Esophagus muscularis mucosa (tissue), 4 donors: Measurements from ENCODE around the gene KCNK4. TPM values are rescaled to one million over a fixed set of nuclear protein-coding genes. Genes with fewer than 3 reads are reported as not detected.
A peak's percentile ranks its signal among the peaks of the same experiment; 100 is the strongest.

Experiments used
- DNase-seq: peaks from one replicate; pipeline ENCODE4 v3.0.0-alpha.2; 2017; ENCODE audit errors: extremely low spot score
- H3K27ac ChIP-seq, 4 donors: fragments of 200-600 bp; sonication (generic); replicated peaks in 1 of 4; 1 replicate in 3 of 4; 2 replicates in 1 of 4; pipeline ENCODE4 v1.5.1; 2016 to 2019; ENCODE audit warnings: mild to moderate bottlenecking in 1 of 4
- H3K27me3 ChIP-seq, 4 donors: fragments of 200-600 bp; sonication (generic); one replicate each; pipeline versions ENCODE4 v1.5.1 to v1.6.0; 2016 to 2019
- H3K36me3 ChIP-seq, 4 donors: fragments of 200-600 bp; sonication (generic); one replicate each; pipeline ENCODE4 v1.5.1; 2016 to 2019
- H3K4me1 ChIP-seq, 4 donors: fragments of 200-600 bp; sonication (generic); one replicate each; pipeline ENCODE4 v1.5.1; 2016 to 2019
- H3K4me3 ChIP-seq, 4 donors: fragments of 200-600 bp; sonication (generic); 1 replicate in 2 of 4; 2 replicates in 2 of 4; pipeline ENCODE4 v1.5.1; 2016 to 2019; ENCODE audit warnings: mild to moderate bottlenecking in 4 of 4, moderate library complexity in 1 of 4
- H3K9me3 ChIP-seq, 4 donors: fragments of 200-600 bp; sonication (generic); 1 replicate in 3 of 4; 2 replicates in 1 of 4; pipeline ENCODE4 v1.5.1; 2016 to 2019
- EP300 ChIP-seq: sonication (generic); formaldehyde crosslinking; IDR thresholded peaks from one replicate; pipeline ENCODE4 v1.6.1; 2017; ENCODE audit warnings: antibody characterized with exemption
- POLR2A ChIP-seq: fragments of 450-650 bp; IDR thresholded peaks from one replicate; pipeline ENCODE4 v1.6.1; 2017; ENCODE audit warnings: antibody characterized with exemption, moderate library complexity, mild to moderate bottlenecking, low read depth
- POLR2AphosphoS5 ChIP-seq, 2 donors: sonication (generic); formaldehyde crosslinking; IDR thresholded peaks; one replicate each; pipeline ENCODE4 v1.6.1; 2017; ENCODE audit warnings: antibody characterized with exemption in 2 of 2
- WGBS: methylation state at CpG from one replicate; pipeline ENCODE4 v1.1.5; 2018; 5-methylcytosine and 5-hydroxymethylcytosine counted together
- intact Hi-C: fragments of 100-400 bp; cut with DNase I; formaldehyde crosslinking; loops from one replicate; pipeline ENCODE4 v1.15.1; 2023
- total RNA-seq, 4 donors: library from RNA; depleted of rRNA; stranded (reverse); fragments of >200 nt; gene quantifications; one replicate each; pipeline versions ENCODE4 v1.1.0 to v1.2.1, GENCODE V29; 2016
- TF ChIP-seq, protein P1 (sequence below), 3 experiments: fragments of 200-600 bp in 2 of 3; fragments of 450-650 bp in 1 of 3; sonication (generic) in 2 of 3; IDR thresholded peaks; one replicate each; pipeline ENCODE4 v1.5.1; 2017 to 2019; ENCODE audit warnings: antibody characterized with exemption in 3 of 3, mild to moderate bottlenecking in 2 of 3, moderate library complexity in 1 of 3

KCNK4 gene
- total RNA-seq, 4 donors from 2014 or later, result not detected

DNA sequence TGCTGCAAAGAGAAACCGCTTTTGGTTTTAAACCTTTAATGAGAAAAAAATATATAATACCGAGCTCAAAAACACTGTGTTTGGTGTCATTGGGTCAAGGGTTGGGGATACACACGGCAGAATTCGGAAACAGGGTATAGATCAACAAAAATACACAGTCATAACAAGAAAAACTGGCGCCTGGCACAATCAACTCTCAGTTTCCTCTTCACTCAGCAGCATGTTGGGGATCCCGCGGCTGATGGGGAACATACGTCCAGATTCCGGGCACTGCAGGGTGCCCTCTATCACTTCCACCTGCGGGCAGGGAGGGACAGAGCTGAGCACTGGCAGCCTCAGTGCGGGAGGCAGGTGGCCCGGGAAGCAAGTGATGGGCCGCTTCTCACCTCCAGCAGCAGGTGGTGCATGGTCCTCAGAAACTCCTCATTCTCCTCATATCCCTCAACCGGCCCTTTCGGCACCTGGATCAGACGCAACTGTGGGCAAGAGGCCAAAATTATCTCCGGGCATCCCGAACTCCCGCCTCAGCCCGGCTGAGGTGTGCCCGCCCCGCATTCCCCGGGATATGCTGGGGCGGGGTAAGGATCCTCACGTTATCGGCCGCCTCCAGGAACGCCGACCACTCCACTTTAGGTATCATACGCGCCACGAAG is 25.7 kb downstream of the KCNK4 start:
- intact Hi-C loops, result no loop called here
- H3K36me3 ChIP-seq, result peaks cover 18 to 49% (median 47%) of the 10 kb centered on the region in 4 donors
- no peaks in the 10 kb centered on the region for H3K27me3 ChIP-seq
- DNase-seq, result no peak
- peak overlapping the region; percentile 94 to 99 (median 96) for H3K27ac ChIP-seq
- TF ChIP-seq POLR2AphosphoS5 (IDR thresholded peaks at IDR 0.05) (no peak), POLR2A (no peak), EP300 (no peak)
- TF ChIP-seq, protein P1, sequence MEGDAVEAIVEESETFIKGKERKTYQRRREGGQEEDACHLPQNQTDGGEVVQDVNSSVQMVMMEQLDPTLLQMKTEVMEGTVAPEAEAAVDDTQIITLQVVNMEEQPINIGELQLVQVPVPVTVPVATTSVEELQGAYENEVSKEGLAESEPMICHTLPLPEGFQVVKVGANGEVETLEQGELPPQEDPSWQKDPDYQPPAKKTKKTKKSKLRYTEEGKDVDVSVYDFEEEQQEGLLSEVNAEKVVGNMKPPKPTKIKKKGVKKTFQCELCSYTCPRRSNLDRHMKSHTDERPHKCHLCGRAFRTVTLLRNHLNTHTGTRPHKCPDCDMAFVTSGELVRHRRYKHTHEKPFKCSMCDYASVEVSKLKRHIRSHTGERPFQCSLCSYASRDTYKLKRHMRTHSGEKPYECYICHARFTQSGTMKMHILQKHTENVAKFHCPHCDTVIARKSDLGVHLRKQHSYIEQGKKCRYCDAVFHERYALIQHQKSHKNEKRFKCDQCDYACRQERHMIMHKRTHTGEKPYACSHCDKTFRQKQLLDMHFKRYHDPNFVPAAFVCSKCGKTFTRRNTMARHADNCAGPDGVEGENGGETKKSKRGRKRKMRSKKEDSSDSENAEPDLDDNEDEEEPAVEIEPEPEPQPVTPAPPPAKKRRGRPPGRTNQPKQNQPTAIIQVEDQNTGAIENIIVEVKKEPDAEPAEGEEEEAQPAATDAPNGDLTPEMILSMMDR (IDR thresholded peaks at IDR 0.05), result no peak
- H3K4me3 ChIP-seq, result peak overlapping the region; percentile 79 to 95 (median 82)
- H3K9me3 ChIP-seq, result no peaks in the 10 kb centered on the region
- 21% methylated on average over 12 of the region's 32 CpGs for WGBS
- peaks cover 27 to 59% (median 42%) of the 10 kb centered on the region in 4 donors for H3K4me1 ChIP-seq

DNA sequence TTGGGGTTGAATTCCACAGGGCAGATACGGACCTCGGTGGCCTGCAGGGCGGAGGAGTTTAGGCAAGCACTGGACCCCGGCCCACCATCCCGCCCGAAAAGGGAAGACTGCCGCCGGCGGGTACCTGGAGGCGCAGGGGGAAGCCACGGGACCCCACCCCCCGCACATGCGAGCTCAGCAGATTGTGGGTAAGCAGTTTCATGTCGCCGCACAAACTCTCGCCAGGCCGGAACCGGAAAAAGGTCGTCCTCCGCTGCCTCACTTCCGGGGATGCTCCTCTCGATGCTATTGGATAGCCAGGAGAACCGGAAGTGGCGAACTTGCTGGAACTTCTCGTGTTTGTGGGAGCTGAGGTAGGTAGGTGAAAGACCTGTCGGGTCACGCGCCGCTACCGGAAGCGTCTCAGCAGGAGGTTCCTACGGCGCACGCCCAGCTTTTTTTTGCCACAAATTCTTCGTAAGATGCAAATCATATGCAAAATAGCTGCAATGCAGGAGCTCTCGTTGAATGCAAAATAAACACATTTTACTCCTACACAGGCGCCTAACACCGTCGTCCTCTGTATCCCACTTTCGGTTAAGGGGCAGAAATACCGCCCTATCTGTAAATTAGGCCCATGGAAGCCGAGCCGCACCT is 26.3 kb downstream of the KCNK4 start, which contains the start of gene TRMT112:
Gene TRMT112 (minus strand): TSS at position 235 of the 636 bp plus-strand sequence. CDS start 33 bp downstream, at position 202.
- intact Hi-C loops, result no loop called here
- H3K4me1 ChIP-seq, result peaks cover 25 to 56% (median 40%) of the 10 kb centered on the region in 4 donors
- TF ChIP-seq POLR2AphosphoS5 (IDR thresholded peaks at IDR 0.05), result peak; percentile 97
- peak; percentile 77 for TF ChIP-seq POLR2A
- TF ChIP-seq, protein P1 (IDR thresholded peaks at IDR 0.05), result no peak
- TF ChIP-seq EP300, result peak; percentile 53
- peak within 1 kb of the TSS; percentile 79 to 95 (median 82) for H3K4me3 ChIP-seq
- WGBS, result under 1% methylated on average over 39 of the region's 43 CpGs
- peak; percentile 99 for DNase-seq
- peaks cover 18 to 55% (median 53%) of the 10 kb centered on the region in 4 donors for H3K36me3 ChIP-seq
- H3K27ac ChIP-seq, result peak within 1 kb of the TSS; percentile 94 to 99 (median 96)
- no peaks in the 10 kb centered on the region for H3K27me3 ChIP-seq
- no peaks in the 10 kb centered on the region for H3K9me3 ChIP-seq

DNA sequence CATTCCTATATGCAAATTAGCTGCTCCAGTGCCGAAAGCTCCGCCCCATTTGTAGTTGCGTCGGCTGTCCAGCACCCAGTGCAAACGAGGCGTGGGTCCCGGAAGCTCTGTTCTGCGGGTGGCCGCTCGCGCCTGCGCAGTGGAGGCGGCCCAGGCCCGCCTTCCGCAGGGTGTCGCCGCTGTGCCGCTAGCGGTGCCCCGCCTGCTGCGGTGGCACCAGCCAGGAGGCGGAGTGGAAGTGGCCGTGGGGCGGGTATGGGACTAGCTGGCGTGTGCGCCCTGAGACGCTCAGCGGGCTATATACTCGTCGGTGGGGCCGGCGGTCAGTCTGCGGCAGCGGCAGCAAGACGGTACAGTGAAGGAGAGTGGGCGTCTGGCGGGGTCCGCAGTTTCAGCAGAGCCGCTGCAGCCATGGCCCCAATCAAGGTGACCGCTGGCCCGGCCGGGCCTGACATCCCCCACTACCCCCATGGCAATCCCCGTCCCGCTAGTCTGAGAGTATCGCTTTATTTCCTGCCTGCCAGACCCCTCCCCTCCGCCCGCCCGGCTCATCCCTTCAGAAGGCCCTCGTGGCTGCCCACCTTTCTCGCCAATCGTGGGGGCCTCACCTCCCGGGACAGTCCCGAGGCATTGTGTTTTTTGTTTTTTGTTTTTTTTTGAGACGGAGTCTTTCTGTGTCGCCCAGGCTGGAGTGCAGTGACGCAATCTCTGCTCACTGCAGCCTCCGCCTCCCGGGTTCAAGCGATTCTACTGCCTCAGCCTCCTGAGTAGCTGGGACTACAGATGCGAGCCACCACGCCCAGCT is 27.1 kb downstream of the KCNK4 start, which contains the start of gene PRDX5:
Gene PRDX5 (plus strand): TSS at position 161 of the 805 bp plus-strand sequence. CDS start 95 bp downstream, at position 256.
- Histone ChIP-seq H3K4me3 (peak within 1 kb of the TSS; percentile 79 to 95 (median 82)), H3K36me3 (peaks cover 18 to 61% (median 59%) of the 10 kb centered on the region in 4 donors), H3K9me3 (no peaks in the 10 kb centered on the region), H3K27ac (peak within 1 kb of the TSS; percentile 94 to 99 (median 96)), H3K27me3 (no peaks in the 10 kb centered on the region), H3K4me1 (peaks cover 23 to 49% (median 34%) of the 10 kb centered on the region in 4 donors)
- intact Hi-C loops, result no loop called here
- 0% methylated on average over 24 of the region's 61 CpGs for WGBS
- DNase-seq, result peak; percentile 99
- TF ChIP-seq POLR2A (peak; percentile 82), POLR2AphosphoS5 (IDR thresholded peaks at IDR 0.05) (peak; percentile 94 to 95), EP300 (no peak)
- TF ChIP-seq, protein P1 (IDR thresholded peaks at IDR 0.05), result peak; percentile 35 to 74 (median 44)

DNA sequence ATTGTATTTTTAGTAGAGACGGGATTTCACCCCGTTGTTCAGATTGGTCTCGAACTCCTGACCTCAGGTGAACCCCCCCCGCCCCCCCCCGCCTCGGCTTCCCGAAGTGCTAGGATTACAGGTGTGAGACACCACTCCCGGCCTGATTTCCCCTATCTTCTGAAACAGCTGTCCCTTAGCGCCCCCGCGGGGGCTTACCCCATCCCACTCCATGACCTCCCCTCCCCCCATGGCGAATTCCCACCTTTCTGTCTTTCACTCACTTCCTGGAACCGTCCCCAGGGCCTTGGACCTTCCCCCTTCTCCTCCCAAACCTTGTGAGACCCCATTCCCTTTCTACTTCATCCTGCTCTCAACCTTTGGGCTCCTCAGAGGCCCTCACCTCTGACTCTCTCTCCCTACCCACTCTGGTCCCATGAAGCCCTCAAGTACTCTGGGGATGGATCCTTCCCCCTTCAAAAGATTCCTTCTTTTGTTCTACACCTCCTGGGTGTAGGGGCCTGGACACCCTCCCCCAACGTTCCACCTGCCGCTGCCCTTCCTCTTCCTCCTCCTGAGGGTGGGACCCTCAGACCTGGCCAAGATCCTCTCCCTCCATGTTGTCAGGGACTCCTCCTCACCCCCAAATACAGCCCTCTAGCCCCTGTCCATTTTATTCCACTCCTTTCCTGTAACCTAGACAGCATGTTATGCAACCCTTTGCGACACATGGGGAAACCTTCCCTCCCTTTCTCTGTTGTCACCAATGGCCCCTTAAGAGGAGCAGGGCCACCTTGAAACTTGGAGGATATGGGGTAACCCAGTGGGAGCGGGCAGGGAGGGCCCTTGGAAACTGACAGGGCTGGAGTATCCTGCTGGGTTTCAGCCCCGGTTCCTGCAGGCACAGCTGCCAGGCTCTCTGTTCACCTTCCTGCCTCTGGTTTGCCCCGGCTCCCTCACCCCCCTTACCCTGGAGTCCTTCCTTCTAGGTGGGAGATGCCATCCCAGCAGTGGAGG is 28.0 kb downstream of the KCNK4 start:
- 27% methylated on average over 19 of the region's 19 CpGs for WGBS
- Histone ChIP-seq H3K4me3 (peak overlapping the region; percentile 79 to 95 (median 82)), H3K4me1 (peaks cover 17 to 41% (median 29%) of the 10 kb centered on the region in 4 donors), H3K36me3 (peaks cover 18 to 55% (median 54%) of the 10 kb centered on the region in 4 donors), H3K27me3 (no peaks in the 10 kb centered on the region), H3K9me3 (no peaks in the 10 kb centered on the region), H3K27ac (peak overlapping the region; percentile 94 to 99 (median 96))
- intact Hi-C loops, result no loop called here
- TF ChIP-seq EP300 (no peak), POLR2AphosphoS5 (IDR thresholded peaks at IDR 0.05) (no peak), POLR2A (no peak)
- TF ChIP-seq, protein P1 (IDR thresholded peaks at IDR 0.05), result no peak
- DNase-seq, result no peak
